HUES6 (cell line): ENCODE data around the gene SUMO3.
A peak's percentile ranks its signal among the peaks of the same experiment; 100 is the strongest.

Experiments
- H3K27ac ChIP-seq: 2 replicates; pipeline ENCODE4 v1.7.0; 2013; ENCODE audit warnings: low read depth, mild to moderate bottlenecking, low read length, inconsistent platforms
- H3K27me3 ChIP-seq: 2 replicates; pipeline ENCODE4 v1.6.1; 2013; ENCODE audit warnings: low read length; ENCODE audit not compliant: control insufficient read depth, insufficient read depth
- H3K36me3 ChIP-seq: 2 replicates; pipeline ENCODE4 v1.6.1; 2013; ENCODE audit warnings: low read length; ENCODE audit not compliant: control insufficient read depth, insufficient read depth
- H3K4me1 ChIP-seq: 2 replicates; pipeline ENCODE4 v1.6.1; 2013; ENCODE audit warnings: low read length; ENCODE audit not compliant: control insufficient read depth, insufficient read depth
- H3K4me3 ChIP-seq: 2 replicates; pipeline ENCODE4 v1.5.1; 2013; ENCODE audit warnings: low read depth, low read length
- H3K9ac ChIP-seq: one replicate; pipeline ENCODE4 v1.6.1; 2013; ENCODE audit warnings: mild to moderate bottlenecking, low read length
- H3K9me3 ChIP-seq: 2 replicates; pipeline ENCODE4 v1.6.1; 2013; ENCODE audit warnings: low read depth, low read length; ENCODE audit not compliant: control insufficient read depth, insufficient read depth

The SUMO3 gene

DNA sequence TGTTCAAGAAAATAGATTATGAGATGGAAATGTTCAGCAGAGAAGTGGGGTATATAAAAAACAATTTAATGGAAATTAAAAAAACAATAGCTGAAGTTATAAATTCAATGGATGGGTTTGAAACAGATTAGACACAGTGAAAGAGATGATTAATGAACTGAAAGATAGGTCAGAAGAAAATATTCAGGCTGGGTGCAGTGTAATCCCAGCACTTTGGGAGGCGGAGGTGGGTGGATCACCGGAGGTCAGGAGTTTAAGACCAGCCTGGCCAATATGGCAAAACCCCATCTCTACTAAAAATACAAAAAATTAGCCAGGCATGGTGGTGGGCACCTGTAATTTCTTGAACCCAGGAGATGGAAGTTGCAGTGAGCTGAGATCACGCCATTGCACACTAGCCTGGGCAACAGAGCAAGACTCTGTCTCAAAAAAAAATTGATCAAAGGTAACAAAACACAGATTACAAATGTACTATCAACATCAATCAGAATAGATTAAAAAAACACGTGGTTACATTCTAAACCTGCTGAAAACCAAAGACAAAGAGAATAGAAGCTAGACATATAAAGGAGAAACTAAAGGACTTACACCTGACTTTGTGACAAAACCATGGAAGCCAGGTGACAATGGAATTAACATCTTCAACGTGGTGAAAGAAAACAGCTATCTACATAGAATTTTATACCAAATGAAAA, 4.8 kb upstream of the SUMO3 start:
- Histone ChIP-seq H3K27ac (no peak overlapping the region), H3K4me1 (no peaks in the 10 kb centered on the region), H3K9ac (no peak overlapping the region)

DNA sequence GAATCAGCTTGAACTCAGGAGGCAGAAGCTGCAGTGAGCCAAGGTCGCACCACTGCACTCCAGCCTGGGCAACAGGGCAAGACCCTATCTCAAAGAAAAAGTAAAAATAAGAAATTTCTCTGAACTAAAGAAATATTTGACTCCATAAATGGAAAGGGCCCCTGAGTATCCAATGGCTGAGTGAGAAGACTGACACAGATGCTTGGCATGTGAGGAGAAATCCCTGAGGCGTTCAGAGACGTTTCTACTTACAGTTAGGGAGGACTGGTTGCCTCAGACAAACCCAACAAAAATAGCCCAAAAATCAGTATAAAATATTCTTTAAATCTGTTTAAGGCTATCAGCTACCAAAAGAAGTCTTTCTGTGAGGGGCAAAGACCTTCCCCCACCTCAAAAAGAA, 3.0 kb upstream of the SUMO3 start:
- Histone ChIP-seq H3K36me3 (no peaks in the 10 kb centered on the region), H3K4me3 (no peak overlapping the region), H3K4me1 (peaks cover 6% of the 10 kb centered on the region; the same call in 1 of the 2 replicates), H3K9ac (no peak overlapping the region), H3K27ac (no peak overlapping the region), H3K27me3 (0 out of 2 replicates have a peak, but pooled peaks cover 5% of the 10 kb centered on the region), H3K9me3 (peaks cover 52% of the 10 kb centered on the region)

More for the DNA sequence above, 4.8 kb upstream of the SUMO3 start:
- H3K4me3 ChIP-seq = no peak overlapping the region
- H3K27me3 ChIP-seq = 0 out of 2 replicates have a peak, but pooled peaks cover 5% of the 10 kb centered on the region
- no peaks in the 10 kb centered on the region for H3K36me3 ChIP-seq
- H3K9me3 ChIP-seq = peaks cover 62% of the 10 kb centered on the region

DNA sequence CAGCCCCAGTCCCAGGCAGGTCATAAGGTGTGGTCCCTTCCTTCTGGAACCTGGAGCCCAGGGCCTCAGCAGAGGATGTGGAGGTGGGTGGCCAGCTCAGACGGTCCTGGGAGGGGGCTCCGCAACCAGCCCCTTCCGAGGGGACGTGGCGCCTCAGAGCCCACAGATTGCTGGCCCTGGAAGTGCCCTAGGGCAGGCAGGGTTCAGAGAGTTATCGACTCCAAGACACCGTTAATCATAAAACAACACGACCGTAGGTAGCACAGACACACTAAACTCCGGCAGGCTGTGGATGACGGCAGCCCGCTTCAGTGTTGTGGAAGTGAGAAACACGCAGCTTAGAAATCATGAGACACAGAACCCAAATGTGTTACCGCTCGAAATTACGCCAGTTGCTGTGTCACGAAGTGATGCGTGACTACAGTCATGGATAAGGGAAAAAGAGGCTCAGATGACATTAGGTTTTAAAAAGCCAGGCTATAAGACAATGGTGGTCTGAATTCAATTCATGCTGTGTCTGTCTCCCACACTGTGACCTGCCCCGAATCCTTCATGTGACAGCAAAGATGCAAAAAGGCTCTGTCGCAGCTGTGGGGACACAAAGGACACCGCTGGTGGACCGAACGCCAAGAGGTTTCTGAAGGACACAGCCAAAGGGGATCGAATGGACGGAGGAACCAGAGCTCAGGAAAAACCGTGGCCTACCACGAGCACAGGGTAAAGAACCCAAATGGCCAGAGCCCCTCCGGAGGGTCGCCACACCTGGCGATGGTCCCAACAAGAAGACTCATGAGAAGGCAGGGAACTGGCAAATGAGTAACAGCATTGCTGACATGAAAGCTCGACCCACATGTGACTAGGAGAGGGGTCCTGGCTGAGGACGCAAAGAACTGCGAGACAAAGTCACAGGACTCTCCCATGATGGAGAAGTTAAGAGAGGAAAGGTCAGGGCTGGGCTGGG, 1.7 kb upstream of the SUMO3 start:
- no peak overlapping the region for H3K27ac ChIP-seq
- 0 out of 2 replicates have a peak, but pooled peaks cover 5% of the 10 kb centered on the region for H3K27me3 ChIP-seq
- peaks cover 18% of the 10 kb centered on the region for H3K4me1 ChIP-seq
- H3K9me3 ChIP-seq = peaks cover 52% of the 10 kb centered on the region
- H3K4me3 ChIP-seq = 0 out of 2 replicates have a peak overlapping the region, but pooled peaks have one; percentile 94
- H3K36me3 ChIP-seq = no peaks in the 10 kb centered on the region
- no peak overlapping the region for H3K9ac ChIP-seq

DNA sequence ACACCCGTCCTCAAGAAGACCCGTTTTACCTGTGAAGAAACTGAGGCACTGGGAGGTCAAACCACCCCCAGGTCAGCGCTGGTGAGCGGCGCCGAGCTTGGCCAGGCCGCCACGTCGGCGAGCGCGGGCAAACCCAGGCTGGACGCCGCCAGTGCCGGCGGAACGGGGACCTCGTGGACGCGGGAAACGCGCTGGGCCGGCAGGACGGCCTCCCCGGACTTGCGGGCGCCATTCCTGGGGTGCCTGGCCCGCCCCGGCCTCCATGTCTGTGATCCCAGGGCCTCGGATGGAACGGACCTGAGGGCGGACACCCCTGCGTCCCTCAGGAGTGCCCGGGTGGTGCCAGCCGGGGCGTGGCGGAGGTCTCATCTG, 764 bp upstream of the SUMO3 start:
- H3K36me3 ChIP-seq = peaks cover 4% of the 10 kb centered on the region
- H3K4me1 ChIP-seq = peaks cover 24% of the 10 kb centered on the region
- peak overlapping the region; percentile 94 for H3K4me3 ChIP-seq
- peak overlapping the region; percentile 68; the same call in 1 of the 2 replicates for H3K27ac ChIP-seq
- H3K9ac ChIP-seq = peak overlapping the region; percentile 90
- 0 out of 2 replicates have a peak, but pooled peaks cover 5% of the 10 kb centered on the region for H3K27me3 ChIP-seq
- peaks cover 48% of the 10 kb centered on the region for H3K9me3 ChIP-seq

DNA sequence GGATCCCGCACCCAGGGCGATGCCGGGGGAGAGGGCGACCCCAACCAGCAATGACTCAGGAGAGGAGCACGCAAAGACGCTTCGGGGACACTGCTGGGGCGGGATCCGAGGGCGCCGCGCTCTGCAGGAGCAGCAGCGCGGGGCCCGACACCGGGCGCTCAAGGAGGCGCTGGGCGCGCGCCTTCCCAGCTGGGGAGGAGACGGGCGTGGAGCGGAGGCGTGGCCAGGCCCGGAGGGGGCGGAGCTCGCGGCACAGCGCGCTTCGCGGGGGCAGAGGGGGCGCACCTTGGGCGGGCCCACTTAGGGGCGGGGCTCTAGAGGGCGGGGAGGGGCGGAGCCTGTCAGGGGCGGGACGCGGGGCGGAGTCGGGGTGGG, 369 bp downstream of the SUMO3 start:
- peaks cover 12% of the 10 kb centered on the region for H3K36me3 ChIP-seq
- H3K27ac ChIP-seq = no peak overlapping the region; the same call in 1 of the 2 replicates
- peaks cover 36% of the 10 kb centered on the region for H3K9me3 ChIP-seq
- 0 out of 2 replicates have a peak, but pooled peaks cover 5% of the 10 kb centered on the region for H3K27me3 ChIP-seq
- H3K9ac ChIP-seq = peak overlapping the region; percentile 90
- peak overlapping the region; percentile 94 for H3K4me3 ChIP-seq
- H3K4me1 ChIP-seq = peaks cover 29% of the 10 kb centered on the region

DNA sequence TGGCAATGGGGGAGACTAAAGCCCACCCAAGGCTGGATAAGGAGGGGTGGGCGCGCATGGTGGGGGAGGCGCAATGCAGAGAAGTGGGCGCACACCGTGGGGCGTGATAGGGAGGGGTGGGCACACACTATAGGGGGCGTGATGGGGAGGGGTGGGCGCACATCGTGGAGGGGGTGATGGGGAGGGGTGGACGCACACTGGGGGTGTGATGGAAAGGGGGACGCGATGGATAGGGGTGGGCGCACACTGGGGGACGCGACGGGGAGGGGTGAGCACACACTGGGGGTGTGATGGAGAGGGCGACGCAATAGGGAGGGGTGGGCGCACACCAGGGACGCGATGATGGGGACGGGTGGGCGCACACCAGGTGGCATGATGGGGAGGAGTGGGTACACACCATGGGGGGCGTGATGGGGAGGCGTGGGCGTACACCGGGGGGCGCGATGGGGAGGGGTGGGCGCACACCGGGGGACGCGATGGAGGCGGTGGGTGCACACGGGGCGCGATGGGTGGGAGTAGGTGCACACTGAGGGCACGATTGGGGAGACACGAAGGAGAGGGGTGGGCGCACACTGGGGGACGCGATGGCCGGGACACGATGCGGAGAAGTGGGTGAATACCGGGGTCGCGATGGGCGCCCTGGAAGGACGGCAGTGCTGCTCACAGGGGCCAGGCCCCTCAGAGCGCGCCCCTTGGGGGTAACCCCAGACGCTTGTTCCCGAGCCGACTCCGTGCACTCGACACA, 929 bp downstream of the SUMO3 start:
- Histone ChIP-seq H3K4me1 (peaks cover 29% of the 10 kb centered on the region), H3K9ac (peak overlapping the region; percentile 76), H3K4me3 (peak overlapping the region; percentile 94), H3K36me3 (peaks cover 14% of the 10 kb centered on the region), H3K9me3 (peaks cover 33% of the 10 kb centered on the region), H3K27me3 (0 out of 2 replicates have a peak, but pooled peaks cover 5% of the 10 kb centered on the region), H3K27ac (no peak overlapping the region; the same call in 1 of the 2 replicates)

DNA sequence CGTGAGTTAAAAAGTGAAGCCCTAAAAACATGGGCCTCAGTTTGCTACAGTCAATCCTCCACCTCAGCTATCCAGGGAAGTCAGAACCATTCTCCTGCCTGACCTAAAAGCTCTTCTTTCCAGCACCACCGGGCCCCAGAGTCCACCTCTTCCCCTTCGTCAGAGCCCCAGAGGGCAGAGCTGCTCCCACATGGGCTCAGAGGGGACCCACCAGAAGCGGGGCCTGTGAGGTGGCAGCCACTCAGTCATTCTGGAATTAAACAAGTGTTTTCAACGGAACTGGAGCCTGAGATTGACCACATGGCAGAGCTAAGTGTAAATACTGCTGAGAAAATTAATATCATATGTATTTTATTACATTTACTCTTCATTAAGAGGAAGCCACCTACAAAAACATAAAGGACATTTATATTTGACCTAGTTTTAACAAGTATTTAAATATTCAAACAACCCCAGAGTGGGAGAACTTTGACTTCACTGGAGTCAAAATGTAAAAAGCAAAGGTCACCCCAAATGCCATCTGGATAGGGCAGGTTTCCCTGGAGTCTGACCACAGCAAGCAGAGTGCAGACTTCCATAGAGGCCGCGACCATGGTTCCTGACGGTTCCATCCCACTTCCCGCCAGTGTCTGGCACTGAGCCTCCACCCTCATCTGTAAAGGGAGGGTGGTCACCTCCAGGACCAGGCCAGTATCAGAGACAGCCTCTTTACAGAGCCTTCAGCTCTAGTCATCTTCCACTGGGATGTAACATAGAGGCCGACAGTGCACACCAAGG, 1.8 kb downstream of the SUMO3 start:
- peaks cover 25% of the 10 kb centered on the region for H3K9me3 ChIP-seq
- H3K9ac ChIP-seq = no peak overlapping the region
- 0 out of 2 replicates have a peak, but pooled peaks cover 5% of the 10 kb centered on the region for H3K27me3 ChIP-seq
- H3K36me3 ChIP-seq = peaks cover 15% of the 10 kb centered on the region
- no peak overlapping the region for H3K4me3 ChIP-seq
- no peak overlapping the region for H3K27ac ChIP-seq
- peaks cover 29% of the 10 kb centered on the region for H3K4me1 ChIP-seq

DNA sequence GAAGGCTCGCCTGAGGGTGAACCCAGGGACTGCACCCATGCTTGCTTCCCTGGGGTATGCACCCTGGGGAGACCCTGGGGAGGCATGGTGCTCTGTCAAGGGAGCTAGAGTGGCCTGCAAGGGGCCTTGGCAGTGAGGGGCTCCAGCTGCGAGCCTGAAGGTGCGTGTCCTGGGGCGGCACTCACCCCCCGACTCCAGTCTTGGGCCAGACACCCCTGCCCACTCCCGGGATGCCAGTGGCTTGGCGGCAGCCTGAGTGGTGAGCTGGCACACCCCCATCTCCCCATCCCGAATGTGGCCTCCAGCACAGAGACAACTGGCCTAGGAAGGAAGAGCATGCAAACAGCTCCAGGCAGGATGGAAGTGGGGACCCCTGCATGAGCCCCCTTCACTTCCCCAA, 2.6 kb downstream of the SUMO3 start:
- Histone ChIP-seq H3K27me3 (0 out of 2 replicates have a peak, but pooled peaks cover 5% of the 10 kb centered on the region), H3K9ac (no peak overlapping the region), H3K9me3 (peaks cover 17% of the 10 kb centered on the region), H3K36me3 (peaks cover 23% of the 10 kb centered on the region), H3K4me3 (no peak overlapping the region), H3K4me1 (peaks cover 29% of the 10 kb centered on the region), H3K27ac (no peak overlapping the region)

DNA sequence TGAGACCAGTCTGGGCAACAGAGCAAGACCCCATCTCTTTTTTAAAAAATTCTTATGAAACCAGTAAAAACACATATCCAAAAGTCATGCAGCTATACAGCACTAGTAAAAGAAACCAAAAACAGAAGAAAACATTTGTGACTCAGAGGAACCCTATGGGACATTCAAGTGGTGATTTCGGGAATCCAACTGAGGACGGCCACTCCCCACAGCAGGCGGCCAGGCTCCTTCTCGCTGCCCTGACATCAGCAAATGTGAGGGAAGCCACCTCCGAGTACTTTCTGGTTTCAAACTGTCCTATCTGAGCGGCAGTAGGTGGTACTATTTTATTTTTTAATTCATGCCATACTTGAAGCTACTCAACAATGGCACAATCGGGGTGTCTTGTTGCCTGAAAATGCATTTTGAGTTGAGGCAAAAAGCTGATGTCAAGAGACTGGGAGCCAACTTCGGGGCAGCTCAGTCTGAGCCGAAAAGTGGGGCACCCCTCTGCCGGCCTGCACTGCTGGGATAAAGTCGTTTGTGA, 3.3 kb downstream of the SUMO3 start:
- Histone ChIP-seq H3K27me3 (0 out of 2 replicates have a peak, but pooled peaks cover 5% of the 10 kb centered on the region), H3K27ac (no peak overlapping the region), H3K4me3 (no peak overlapping the region), H3K36me3 (peaks cover 30% of the 10 kb centered on the region), H3K9me3 (peaks cover 10% of the 10 kb centered on the region), H3K9ac (no peak overlapping the region), H3K4me1 (peaks cover 29% of the 10 kb centered on the region)

DNA sequence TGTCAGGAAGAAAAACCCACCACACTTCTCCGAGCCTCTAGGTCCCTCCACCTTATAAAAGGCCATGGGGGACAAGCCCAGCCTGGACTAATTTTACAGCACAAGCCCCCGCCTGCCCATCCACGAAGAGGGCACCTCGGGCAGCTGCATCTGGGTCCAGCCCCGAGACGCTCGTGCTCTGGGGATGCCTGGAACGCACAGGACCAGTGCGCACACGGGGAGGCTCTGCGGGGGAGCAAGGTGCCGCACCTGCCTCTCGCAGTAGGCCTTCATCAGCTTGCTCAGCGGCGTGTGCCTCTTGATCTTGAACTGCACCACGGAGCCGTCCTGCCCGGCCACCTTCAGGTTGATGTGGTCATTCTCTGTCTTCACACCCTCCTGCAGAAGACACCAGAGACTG, 4.1 kb downstream of the SUMO3 start:
- peaks cover 29% of the 10 kb centered on the region for H3K4me1 ChIP-seq
- peaks cover 38% of the 10 kb centered on the region for H3K36me3 ChIP-seq
- H3K27me3 ChIP-seq = no peaks in the 10 kb centered on the region
- no peak overlapping the region for H3K9ac ChIP-seq
- peaks cover 2% of the 10 kb centered on the region for H3K9me3 ChIP-seq
- H3K27ac ChIP-seq = no peak overlapping the region
- H3K4me3 ChIP-seq = no peak overlapping the region
